NCI-H1694 (cell line): ENCODE results near the gene PLEKHS1.
"Not testable (repeated sequence)": the region's sequence is repeated elsewhere in the genome, so short reads cannot be mapped to it uniquely, and the experiment has no call there.

Source experiments
- DNase-seq: peaks from one replicate; lab custom pipeline; 2025; lab: John Stamatoyannopoulos, UW

The PLEKHS1 gene

GRCh38 chr10:113801569-113801968, 50.1 kb downstream of the PLEKHS1 start:
- no peak for DNase-seq

GRCh38 chr10:113802997-113803396, 51.5 kb downstream of the PLEKHS1 start:
- DNase-seq: no peak

- DNase-seq: no peak
Measured at GRCh38 chr10:113806503-113806902, 55.0 kb downstream of the PLEKHS1 start.

GRCh38 chr10:113808168-113808567, 56.7 kb downstream of the PLEKHS1 start:
- no peak for DNase-seq

GRCh38 chr10:113814700-113815099, 63.2 kb downstream of the PLEKHS1 start:
- DNase-seq: not testable (repeated sequence)

- no peak for DNase-seq
Measured at GRCh38 chr10:113819989-113820388, 68.5 kb downstream of the PLEKHS1 start.

- no peak for DNase-seq
Measured at GRCh38 chr10:113820507-113820906, 69.0 kb downstream of the PLEKHS1 start.

- not testable (repeated sequence) for DNase-seq
Measured at GRCh38 chr10:113821306-113821705, 69.8 kb downstream of the PLEKHS1 start.

- DNase-seq: no peak
Measured at GRCh38 chr10:113822174-113822573, 70.7 kb downstream of the PLEKHS1 start.

GRCh38 chr10:113823389-113823788, 71.9 kb downstream of the PLEKHS1 start:
- no peak for DNase-seq

GRCh38 chr10:113825791-113826190, 74.3 kb downstream of the PLEKHS1 start:
- DNase-seq: no peak

- DNase-seq: not testable (repeated sequence)
Measured at GRCh38 chr10:113828567-113828966, 77.1 kb downstream of the PLEKHS1 start.
